ENCODE data around the gene PPM1D.

The PPM1D gene

GRCh38 chr17:60676758-60677307, 76.8 kb downstream of the PPM1D start:
- no peak for DNase-seq

DNA sequence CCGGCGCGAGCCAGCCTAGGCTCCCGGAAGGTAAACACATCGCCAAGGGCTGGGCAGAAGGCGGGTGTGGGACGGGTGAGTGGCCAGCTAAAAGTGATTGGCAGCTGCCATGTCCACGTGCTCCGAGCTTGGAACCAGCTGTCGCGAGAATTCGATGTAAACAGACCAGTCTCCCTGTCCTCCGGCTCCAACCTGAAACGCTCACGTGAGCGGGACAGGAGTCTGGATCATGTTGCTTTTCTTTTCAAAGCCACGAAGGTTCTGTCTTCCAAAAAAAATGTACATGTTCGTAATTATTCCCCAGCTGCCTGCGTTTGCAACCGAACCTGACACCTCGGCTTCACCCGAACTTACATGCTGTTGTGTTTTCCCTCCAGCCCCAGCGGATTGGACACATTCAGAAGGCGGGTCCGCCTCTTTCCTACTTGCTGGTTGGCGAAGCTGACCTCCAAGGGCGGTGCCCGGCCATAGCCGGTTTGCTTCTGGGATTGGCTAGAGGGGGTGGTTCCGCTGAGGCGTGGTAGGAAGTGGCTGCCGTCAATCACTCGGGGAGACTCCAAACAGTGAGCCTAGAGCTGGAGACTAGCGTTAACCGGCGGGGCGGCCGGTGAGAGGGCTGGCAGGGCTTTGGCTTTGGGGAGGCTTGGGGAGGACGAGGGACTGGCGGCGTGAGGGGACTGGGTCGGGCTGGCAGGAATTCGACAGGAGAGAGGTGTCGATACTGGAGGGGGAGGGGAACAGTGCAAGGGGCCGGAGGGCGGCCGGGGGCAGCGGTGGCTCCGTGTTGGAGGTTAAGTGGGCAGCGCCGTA, 77.5 kb downstream of the PPM1D start, which contains the start of gene BCAS3:
TSS of gene BCAS3 (plus strand) at position 544 of the 810 bp plus-strand sequence.
- DNase-seq, result peak; percentile 95

GRCh38 chr17:60678118-60678444, 78.1 kb downstream of the PPM1D start:
- no peak for DNase-seq

GRCh38 chr17:60679287-60679686, 79.3 kb downstream of the PPM1D start:
- no peak for DNase-seq

DNA sequence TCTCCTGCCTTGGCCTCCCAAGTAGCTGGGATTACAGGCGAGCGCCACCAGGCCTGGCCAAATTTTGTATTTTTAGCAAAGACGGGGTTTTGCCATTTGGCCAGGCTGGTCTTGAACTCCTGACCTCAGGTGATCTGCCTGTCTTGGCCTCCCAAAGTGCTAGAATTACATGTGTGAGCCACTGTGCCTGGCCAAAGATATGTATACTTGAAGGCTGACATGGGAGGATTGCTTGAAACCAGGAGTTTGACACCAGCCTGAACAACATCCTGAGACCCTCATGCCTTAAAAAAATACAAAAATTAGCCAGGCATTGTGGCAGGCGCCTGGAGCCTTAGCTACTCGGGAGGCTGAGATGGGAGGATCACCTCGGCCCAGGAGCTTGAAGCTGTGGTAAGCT, 80.8 kb downstream of the PPM1D start:
- DNase-seq, result no peak

- no peak for DNase-seq
Observed at GRCh38 chr17:60685437-60685836, 85.4 kb downstream of the PPM1D start.

GRCh38 chr17:60695960-60696359, 96.0 kb downstream of the PPM1D start:
- no peak for DNase-seq

GRCh38 chr17:60699090-60699489, 99.1 kb downstream of the PPM1D start:
- DNase-seq, result no peak

DNA sequence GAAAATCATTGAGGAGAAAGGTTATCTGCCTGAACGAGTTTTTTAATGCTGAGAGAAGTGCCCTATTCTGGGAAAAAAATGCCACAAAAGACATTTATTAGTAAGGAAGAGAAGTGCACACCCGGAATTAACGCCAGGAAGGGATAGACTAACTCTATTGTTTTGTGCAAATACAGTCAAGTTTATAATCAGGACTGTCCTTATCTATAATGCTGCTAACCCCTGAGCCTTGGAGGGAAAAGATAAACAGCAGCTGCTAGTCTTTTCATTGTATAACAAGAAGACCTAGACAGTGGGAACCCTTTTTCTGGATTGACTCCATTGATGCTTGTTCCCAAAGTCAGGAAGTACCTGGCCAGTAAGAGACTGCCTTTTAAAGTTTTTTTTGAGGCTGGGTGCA, 104.2 kb downstream of the PPM1D start:
- no peak for DNase-seq

- DNase-seq, result no peak
Observed at GRCh38 chr17:60712675-60713074, 112.7 kb downstream of the PPM1D start.

- no peak for DNase-seq
Observed at GRCh38 chr17:60713608-60714007, 113.6 kb downstream of the PPM1D start.
